HG03039 (cell line): ENCODE data around the gene EFHB.
"Not testable (repeated sequence)": the region's sequence is repeated elsewhere in the genome, so short reads cannot be mapped to it uniquely, and the experiment has no call there.

Source experiments
- ATAC-seq: cut with Tn5 transposase; IDR thresholded peaks from one replicate; pipeline ENCODE4 v1.9.1; 2021; ENCODE audit warnings: mild to moderate bottlenecking, moderate library complexity; ENCODE audit not compliant: unreplicated experiment

EFHB gene, protein sequence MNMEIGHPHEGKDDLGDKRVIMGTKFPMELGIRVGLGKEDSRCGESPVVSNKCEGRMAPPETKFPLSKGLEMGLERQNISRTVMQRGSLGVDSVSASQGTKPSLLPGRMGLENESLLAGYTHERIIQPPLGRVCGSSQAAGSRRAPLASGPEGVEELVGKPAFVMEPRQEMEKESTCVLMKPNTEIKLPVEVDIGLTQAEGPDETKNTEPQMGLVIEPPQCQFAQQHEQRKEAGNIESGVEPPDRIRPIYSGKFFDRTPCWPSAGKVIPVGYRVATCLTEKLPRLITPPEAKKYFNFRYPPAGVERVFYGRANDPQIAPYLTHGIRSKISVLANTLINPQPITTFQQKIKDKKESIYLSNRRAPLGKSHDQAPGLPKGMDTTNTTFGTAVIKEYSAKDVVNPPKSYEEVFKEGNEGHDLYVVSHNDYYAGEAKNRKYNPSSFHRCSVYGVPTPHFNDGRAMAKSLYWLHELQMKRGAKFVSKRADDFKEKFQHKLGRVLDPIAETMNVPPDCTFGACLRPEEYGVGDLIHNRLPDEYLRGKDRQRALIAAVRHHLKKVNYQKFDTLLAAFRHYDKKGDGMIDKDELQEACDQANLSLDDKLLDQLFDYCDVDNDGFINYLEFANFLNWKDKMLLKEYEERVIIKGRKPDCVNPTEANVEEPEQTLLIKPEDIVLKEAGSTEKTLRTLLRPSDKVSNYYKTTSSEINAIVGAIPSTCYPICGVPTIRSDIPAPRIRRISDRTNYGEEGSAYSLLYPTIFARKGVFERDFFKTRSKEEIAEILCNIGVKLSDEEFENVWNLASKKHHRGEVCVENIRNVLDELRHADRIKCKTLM

DNA sequence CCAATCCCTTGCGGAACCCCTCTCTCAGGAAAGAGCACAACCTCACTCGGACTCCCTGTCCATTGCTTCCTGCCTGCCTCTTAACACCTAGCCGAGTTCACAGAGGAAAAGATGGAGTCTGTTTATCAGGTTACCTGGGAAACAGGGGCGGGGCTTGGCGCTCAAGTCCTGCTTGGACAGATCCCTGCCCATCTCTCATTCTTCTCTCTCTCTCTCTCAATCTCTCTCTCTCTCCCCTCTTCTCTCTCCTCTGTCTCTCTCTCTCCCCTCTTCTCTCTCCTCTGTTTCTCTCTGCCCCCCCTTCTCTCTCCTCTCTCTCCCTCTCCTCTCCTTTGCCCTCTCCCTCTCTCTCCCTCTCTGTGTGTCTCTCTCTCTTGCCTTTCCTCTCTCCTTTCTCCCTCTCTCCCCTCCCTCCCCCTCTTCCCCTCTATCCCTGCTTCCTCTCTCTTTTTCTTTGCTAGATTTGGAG is at the start of gene EFHB:
EFHB (minus strand) TSS at position 120 of the 469 bp plus-strand sequence. CDS start 199 bp downstream, outside the sequence.
- ATAC-seq: no peak

DNA sequence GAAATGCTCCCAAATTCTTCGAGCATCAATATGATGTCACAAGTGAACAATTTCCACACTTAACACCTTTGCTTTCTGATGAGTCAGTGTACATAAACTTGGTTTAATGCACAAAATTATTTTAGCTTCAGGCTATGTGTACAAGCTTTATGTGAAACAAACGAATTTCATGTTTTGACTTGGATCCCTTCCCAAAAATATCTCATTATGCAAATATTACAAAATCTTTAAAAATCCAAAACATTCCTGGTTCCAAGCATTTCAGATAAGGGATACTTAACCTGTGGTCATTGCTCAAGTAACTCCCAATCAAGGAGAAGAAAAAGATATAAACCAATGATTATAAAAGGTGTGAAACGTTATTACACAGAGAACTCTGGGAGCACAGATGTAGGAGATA is 38.0 kb upstream of the EFHB start:
- ATAC-seq: no peak

DNA sequence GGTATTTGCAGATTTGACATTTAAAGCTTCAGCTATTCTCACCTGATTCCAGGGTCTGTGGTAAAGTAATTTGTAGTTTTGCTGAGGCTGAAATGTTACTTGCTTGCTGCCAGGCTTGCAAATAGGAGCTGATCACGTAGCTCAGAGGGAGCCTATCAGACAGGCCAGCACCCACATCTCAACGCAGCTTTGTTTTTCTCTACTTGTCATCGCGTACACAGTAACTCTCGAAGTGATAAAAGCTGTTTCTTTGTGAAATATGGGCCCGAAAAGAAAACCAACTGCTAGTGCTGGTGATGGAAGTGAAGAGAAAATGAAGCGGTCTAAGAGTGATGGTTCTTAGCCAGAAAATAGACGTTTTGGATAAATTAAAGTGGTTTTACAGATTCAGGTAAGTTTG is 36.3 kb upstream of the EFHB start:
- no peak for ATAC-seq

DNA sequence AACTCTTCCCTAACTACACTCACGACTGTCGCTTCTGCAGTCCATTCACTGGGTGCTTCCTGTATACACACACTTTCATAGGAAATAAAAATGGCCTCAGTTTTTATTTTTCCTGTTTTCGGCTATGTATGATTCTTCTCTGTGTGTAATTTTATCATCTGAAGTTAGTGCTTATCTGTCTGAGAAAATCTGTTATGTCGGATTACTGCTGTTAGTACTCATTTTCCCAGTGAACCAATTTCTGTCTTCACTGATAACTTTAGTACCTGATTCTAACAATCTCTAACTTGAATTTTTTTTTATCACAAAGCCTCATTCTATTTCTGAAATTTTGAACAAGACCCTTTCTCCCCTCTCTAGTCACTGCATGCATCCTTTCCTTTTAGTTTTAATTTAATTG is 33.8 kb upstream of the EFHB start:
- no peak for ATAC-seq

DNA sequence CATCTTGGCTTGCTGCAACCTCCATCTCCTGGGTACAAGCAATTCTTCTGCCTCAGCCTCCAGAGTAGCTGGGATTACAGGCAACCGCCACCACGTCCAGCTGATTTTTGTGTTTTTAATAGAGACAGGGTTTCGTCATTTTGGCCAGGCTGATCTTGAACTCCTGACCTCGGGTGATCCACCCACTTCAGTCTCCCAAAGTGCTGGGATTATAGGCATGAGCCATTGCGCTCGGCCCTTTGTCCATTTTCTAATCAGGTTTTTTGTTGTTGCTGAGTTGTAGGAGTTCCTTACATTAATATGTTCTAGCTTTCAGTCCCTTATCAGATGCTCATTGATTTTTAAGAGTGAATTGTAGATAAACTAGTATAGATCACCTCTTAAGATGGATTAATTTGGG is 33.2 kb upstream of the EFHB start:
- ATAC-seq: no peak

DNA sequence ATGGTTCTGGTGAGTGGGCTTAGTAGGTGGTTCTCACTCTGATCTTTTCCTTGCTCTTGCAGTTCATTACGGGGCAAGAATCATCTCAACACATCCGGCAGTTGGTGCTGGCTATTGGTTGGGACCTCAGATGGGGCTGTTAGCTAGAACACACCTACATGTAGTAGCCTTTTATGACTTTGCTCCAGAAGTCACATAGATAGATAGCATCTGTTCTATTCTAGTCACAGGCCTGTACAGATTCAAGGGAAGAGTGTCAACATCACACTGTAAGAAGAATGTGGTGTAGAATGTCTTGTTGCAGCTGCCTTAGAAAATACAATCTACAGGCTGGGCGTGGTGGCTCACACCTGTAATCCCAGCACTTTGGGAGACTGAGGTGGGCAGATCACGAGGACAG is 27.9 kb upstream of the EFHB start:
- no peak for ATAC-seq

DNA sequence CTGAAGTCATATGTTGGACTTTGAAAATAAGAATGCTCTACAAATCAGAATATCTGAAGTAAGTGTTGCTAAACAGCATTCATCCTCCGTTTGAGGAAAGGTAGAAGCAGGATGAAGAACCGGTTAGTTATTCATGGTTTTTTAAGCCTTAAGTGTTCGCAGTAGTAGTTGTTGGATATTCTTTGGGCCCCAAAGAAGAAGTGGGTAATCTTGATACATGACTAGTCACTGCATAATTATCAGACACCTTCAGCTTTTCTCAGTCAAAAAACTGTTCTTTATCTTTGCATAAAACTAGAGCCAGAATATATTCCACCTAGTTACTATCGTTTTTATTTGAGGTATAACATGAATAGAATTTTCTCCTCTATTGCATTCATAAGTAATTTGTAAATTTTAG is 26.7 kb upstream of the EFHB start:
- no peak for ATAC-seq

DNA sequence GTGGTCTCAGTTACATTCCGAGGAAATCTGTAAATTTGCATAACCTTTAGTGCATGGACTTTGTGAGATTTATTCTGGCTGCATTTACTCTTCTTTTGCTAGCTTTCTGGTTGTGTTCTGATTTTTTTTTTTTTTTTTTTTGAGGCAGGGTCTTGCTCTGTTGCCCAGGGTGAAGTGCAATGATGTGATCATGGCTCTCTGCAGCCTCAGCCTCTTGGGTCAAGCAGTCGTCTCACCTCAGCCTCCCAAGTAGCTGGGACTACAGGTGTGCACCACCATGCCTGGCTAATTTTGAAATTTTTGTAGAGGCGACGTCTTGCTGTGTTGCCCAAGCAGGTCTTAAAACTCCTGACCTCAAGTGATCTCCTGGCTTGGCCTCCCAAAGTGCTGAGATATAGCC is 25.5 kb upstream of the EFHB start:
- no peak for ATAC-seq

DNA sequence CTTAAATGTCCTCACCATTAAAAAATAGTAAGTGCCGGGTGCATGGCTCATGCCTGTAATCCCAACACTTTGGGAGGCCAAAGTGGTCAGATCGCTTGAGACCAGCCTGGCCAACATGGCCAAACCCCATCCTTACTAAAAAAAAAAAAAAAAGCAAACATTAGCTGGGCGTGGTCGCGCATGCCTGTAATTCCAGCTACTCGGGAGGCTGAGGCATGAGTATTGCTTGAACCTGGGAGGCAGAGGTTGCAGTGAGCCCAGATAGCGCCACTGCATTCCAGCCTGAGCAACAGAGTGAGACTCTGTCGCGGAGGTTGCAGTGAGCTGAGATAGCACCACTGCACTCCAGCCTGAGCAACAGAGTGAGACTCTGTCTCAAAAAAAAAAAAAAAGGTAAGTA is 23.3 kb upstream of the EFHB start:
- not testable (repeated sequence) for ATAC-seq

DNA sequence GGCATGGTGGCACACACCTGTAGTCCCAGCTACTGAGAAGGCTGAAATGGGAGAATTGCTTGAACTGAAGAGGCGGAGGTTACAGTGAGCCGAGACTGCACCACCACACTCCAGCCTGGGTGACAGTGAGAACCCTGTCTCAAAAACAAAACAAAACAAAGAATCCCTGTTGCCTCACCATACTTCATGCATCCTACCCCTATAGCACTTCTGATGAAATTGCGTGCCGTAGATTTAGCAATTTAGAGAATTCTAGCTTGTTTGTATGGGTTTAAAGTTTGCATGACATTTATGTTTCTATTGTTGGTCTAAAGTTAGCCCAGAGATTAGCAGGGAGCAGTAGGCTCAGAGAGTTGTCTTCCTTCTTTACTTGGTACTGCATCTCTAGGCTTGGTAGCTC is 20.7 kb upstream of the EFHB start:
- no peak for ATAC-seq

DNA sequence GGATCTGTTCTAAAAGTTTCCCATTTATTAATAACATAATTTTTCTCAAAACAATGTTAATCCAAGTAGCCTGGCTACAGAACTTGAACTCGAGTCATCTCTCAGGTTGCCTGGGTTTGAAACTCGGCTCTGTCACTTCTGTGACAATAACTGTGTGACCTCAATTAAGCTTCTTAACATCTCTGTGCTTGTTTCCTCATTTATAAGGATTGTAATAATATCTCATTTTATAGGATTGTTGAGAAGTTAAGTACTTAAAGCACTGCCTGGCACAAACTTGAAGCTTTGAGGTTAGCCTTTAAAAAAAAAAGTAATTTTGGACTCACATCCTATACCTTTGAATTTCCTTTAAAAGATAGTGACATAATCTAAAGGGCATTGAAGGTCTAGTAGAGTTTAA is 16.3 kb upstream of the EFHB start:
- ATAC-seq: no peak

DNA sequence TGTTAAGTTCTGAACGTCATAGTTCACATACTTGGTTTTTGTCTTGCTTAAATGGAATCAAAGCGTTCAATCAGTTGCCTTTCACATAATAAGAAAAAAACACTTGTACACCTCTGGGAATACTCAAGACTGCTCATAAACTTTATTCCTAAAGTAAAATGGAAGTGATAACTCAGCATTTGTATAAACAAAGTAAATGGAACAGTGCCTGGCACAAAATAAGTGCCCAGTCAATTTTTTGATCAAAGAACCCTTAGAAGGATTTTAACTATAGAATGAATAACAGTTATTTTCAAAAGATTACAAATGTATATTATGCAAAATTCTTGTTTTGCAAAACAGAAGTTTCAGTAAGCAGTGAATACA is 14.2 kb upstream of the EFHB start:
- ATAC-seq: no peak

DNA sequence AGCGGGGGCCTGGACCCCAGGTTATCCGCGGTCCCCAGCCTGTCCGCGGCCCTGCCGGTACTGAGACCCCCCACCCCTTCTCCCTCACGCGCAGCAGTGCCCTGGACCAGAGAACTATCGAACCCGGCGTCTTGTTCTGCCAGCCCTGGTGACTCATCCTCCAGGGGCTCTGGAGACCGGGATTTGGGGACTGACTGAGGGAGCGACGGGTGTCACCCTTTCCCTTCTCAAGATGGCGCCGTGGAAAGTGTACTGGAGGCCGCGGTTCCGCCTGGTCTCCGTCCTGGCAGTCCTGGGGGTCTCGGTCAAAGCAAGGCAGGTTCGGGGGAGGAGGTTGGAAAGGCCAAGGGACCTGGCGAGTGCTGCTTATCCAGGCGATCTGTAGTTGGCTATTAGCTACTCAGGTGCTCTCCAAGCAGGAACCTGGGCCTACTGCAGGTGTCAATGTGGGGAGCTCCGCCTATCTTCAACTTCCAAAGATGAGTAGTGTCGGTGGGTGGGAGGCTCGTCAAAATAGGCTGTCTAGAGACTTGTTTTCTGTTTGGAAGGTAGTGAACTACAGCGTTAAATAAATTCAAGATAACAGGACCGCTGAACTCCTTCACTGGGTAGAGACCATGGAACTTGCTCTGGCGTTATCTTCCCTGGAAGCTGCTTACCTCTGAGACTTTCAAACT is 13.7 kb upstream of the EFHB start:
- peak; percentile 17 for ATAC-seq

DNA sequence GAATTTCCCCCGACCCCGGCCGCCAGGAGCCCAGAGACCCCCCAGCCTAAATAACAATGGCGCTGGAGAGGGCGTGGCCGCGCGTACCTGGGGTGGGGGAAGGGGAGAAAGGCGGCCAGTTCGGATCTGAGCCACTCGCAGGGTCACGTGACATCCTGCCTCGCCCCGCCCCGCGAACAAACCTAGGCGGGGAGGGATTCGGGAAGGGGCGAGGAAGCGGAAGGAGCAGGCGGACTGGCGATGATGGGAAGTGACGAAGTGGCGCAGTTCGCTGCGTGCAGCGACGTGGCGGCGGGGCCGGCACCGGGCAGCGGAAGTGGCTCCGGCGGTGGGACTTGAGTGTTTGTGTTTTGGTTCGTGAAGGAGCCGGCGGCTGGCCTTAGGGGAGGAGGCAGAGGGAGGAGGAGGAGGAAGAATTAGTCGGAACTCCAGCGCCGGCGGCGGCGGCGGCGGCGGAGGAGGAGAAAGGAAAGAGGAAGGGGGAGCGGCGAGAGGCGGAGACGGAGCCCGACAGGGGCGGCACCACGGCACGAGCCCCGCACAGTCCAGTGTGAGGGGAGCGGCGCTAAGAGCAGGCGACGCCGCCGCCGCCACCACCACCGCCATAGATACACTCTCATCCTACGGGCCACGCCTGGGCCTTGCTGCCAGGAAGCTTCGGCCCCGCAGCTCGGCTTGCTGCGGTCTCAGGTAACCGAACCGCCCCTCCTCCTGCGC is 13.0 kb upstream of the EFHB start, which contains the start of gene RAB5A:
RAB5A (plus strand) TSS at position 266 of the 717 bp plus-strand sequence. CDS start 3,802 bp downstream, outside the sequence.
- ATAC-seq: peak; percentile 96

DNA sequence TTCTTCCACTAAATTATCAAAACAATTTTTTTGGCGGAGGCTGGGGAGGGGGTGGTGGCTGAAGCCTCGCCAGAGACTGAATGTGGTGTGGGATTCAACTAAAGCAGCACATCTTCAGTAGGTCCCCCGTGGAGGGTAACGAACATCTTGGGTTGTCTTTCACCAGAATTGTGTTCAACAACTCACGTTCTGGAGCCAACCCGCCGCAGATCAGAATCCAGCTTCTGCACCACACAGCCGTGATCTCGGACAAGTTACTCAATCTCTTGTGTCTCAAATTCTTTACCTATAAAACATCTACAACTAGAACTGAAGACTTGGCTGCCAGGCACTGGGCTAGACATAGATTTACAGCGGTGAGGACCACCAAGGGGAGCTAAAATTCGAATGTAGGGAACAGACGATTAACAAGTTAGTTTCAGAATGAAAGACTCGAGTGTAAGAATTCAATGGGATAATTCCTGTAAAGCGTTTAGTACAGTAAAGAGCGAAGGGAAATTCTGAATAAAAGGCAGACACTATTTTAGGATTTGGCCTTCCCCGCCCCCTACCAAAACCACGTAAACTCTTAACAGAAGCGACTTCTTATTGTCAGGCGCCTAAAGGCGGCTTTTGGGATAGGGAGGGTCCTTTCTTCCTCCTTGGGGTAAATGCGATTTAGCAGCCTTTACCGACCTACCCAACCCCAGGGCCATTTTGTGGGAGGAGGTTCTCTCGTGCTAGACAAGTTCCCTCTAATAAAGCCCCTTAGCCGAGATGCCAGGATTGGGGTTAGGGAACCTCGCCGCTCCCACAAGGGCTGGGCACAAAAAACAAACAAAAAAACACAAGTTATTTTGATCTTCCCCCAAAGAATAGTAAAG is 12.2 kb upstream of the EFHB start:
- ATAC-seq: no peak

DNA sequence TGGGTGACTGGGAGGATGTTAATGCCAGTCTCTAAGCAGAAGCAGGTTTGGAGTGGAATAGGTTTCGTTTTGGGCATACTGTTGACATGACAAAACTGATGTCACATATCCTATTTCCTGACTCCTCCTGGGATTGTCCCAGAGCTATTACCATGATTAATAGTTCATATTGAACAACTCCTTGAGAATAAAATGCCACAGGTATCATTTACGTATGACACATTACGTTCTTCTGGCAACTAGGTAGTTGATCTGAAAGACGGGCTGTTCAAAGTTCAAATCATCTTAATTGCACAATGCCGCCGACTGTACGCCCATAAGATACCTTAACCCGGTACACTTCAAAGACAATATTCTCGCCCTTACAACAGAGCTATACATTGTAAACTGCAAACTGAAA is 11.5 kb upstream of the EFHB start:
- no peak for ATAC-seq

DNA sequence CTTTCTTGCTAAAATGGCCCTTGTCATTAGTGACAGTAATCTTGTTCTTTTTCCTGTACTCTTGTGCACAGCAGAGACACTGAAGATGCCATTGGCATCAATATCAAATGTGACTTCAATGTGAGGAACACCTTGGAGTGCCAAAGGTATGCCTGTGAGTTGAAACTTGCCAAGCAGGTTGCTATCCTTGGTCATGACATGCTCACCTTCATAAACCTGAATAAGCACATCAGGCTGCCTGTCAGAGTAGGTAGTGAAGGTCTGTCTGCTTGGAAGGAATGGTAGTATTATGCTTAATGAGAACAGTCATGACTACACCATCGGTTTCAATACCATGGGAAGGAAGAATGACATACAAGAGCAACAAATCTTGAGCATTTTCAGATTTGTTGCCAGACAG is 6.6 kb upstream of the EFHB start:
- ATAC-seq: no peak

DNA sequence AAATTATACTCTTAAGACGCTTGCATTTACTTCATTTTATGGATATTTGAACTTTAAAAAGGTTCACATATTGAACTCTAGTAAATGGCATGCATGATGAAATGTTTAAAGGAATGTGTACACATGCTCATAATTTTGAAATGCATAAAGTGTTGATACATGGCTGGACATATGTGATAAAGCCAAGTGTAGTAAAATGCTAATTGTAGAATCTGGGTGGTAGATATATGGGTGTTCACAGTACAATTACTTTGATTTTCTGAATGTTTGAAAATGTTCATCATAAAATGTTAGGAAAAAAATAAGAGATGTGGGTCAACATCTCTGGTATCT is 4.2 kb upstream of the EFHB start:
- no peak for ATAC-seq

DNA sequence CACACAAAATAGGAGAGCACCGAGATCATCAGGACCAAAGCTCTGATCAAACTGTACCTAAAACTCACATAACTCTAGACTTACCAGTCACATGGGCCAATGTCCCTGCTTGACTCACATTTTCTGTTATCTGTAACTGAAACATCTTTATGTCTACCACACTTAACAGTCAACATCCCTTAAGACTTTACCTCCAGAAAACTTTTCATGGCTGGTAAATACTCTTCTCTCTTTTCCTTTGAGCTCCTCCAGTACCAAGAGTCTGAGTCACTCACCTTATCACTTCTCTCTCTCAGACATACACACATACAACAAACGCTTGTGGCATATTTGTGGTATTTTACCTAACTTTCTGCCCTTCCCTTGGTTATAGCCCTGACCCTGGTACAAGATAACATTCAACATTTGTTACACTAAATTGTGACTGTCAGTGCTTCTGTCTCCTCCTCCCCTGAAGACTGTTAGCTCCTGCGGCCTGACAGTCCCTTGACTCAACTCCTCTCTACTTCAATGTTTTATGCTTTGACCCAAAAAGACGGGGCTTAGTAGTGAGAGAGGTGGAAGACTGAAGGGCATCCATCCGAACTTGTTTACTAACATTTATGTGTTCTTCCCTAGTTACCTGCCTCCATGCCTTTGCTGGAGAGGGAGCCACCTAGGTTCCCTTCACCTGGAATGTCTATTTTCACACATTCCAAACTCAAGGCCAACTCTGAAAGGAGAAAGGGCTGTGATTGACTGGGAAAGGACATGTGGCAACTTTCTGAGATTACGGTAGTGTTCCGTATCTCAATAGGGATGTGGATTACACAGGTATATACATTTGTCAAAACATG is 3.7 kb upstream of the EFHB start:
- ATAC-seq: no peak
